Breast epithelium (tissue), 4 donors: ENCODE measurements around the gene SERPINB2. TPM values are rescaled to one million over a fixed set of nuclear protein-coding genes. Genes with fewer than 3 reads are reported as not detected.

Experiments used
- DNase-seq, 2 donors: peaks; one replicate each; pipeline ENCODE4 v3.0.0-alpha.2; 2019; ENCODE audit warnings: low spot score in 2 of 2
- H3K27ac ChIP-seq, 2 donors: fragments of 200-600 bp; sonication (generic) in 1 of 2; one replicate each; pipeline ENCODE4 v1.5.1; 2016 to 2019; ENCODE audit warnings: mild to moderate bottlenecking in 1 of 2
- H3K27me3 ChIP-seq, 2 donors: fragments of 200-600 bp; sonication (generic) in 1 of 2; one replicate each; pipeline versions ENCODE4 v1.5.1 to v1.6.0; 2017 to 2019; ENCODE audit warnings: control low read depth in 1 of 2, mild to moderate bottlenecking in 1 of 2
- H3K36me3 ChIP-seq: fragments of 200-600 bp; one replicate; pipeline ENCODE4 v1.5.1; 2019
- H3K4me1 ChIP-seq, 2 donors: fragments of 200-600 bp; sonication (generic); one replicate each; pipeline ENCODE4 v1.5.1; 2016 to 2019; ENCODE audit warnings: control low read depth in 1 of 2
- H3K4me3 ChIP-seq, 3 donors: fragments of 200-600 bp; sonication (generic); 1 replicate in 2 of 3; 2 replicates in 1 of 3; pipeline ENCODE4 v1.5.1; 2016 to 2019; ENCODE audit warnings: mild to moderate bottlenecking in 3 of 3, moderate library complexity in 2 of 3
- H3K9me3 ChIP-seq, 2 donors: fragments of 200-600 bp; sonication (generic) in 1 of 2; one replicate each; pipeline ENCODE4 v1.5.1; 2016 to 2019; ENCODE audit warnings: control low read depth in 1 of 2
- POLR2A ChIP-seq: fragments of 450-650 bp; IDR thresholded peaks from one replicate; pipeline ENCODE4 v1.6.1; 2016; ENCODE audit warnings: antibody characterized with exemption, mild to moderate bottlenecking, moderate library complexity
- POLR2AphosphoS5 ChIP-seq, 3 donors: sonication (generic); formaldehyde crosslinking; IDR thresholded peaks; one replicate each; pipeline ENCODE4 v1.6.1; 2017; ENCODE audit warnings: antibody characterized with exemption in 3 of 3
- intact Hi-C: fragments of 100-400 bp; cut with DNase I; formaldehyde crosslinking; loops from one replicate; pipeline ENCODE4 v1.15.1; 2023; ENCODE audit warnings: low total_unique reads
- total RNA-seq, 3 donors: library from RNA; depleted of rRNA; stranded (reverse); fragments of >200 nt; gene quantifications; one replicate each; pipeline ENCODE4 v1.1.0, GENCODE V29; 2016
- TF ChIP-seq, protein P1 (sequence below), 3 donors: fragments of 450-650 bp; IDR thresholded peaks; one replicate each; pipeline ENCODE4 v1.5.1; 2016 to 2017; ENCODE audit warnings: antibody characterized with exemption in 3 of 3, mild to moderate bottlenecking in 3 of 3, moderate library complexity in 3 of 3

The SERPINB2 gene
- total RNA-seq, 3 donors from 2014 or later: 0.32 to 16.2 TPM; not detected in 1

DNA sequence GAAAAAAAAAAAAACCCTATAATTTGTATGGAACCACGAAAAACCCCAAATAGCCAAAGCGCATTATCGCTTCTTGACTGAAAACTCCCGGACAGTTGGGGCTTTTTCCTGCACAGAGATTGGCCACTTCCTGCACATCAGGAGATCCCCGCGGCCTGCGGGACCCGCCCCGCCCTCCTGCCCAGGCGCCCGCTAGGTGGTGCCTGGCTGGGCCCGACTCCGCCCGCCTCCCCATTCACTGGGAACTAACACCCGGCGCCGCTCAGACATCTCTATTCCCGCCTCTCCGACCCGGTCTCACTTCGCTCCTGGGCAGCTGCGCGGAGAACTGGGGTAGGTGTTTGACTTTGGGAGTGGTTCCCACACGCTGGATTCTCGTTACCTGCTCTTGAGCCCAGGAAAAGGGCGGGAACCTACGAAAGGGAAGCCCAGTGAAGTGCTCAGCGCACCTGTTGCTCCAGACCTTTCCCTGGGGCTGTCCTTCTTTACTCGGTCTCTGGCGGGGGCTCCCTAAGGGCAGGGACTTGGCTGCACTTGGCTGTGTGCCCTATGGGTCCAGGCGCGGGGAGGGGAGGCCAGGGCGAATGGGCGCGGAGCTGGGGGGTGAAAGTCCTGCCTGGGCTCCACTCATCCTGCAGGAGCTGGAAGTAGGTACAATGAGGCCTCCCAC is 61.7 kb downstream of the SERPINB2 start, which contains the start of gene HMSD:
TSS of gene HMSD (plus strand) at position 234 of the 670 bp plus-strand sequence. CDS start 4,155 bp downstream, outside the sequence.
- intact Hi-C loops: no loop called here
- no peaks in the 10 kb centered on the region for H3K36me3 ChIP-seq
- no peaks in the 10 kb centered on the region for H3K27me3 ChIP-seq
- H3K4me3 ChIP-seq: peak within 1 kb of the TSS; percentile 10 to 56 (median 25)
- peaks cover 0 to 7% of the 10 kb centered on the region in 2 donors for H3K9me3 ChIP-seq
- H3K4me1 ChIP-seq: no peaks in the 10 kb centered on the region
- no peak for DNase-seq
- no peak within 1 kb of the TSS for H3K27ac ChIP-seq
- no peak for TF ChIP-seq POLR2A
- TF ChIP-seq, protein P1, sequence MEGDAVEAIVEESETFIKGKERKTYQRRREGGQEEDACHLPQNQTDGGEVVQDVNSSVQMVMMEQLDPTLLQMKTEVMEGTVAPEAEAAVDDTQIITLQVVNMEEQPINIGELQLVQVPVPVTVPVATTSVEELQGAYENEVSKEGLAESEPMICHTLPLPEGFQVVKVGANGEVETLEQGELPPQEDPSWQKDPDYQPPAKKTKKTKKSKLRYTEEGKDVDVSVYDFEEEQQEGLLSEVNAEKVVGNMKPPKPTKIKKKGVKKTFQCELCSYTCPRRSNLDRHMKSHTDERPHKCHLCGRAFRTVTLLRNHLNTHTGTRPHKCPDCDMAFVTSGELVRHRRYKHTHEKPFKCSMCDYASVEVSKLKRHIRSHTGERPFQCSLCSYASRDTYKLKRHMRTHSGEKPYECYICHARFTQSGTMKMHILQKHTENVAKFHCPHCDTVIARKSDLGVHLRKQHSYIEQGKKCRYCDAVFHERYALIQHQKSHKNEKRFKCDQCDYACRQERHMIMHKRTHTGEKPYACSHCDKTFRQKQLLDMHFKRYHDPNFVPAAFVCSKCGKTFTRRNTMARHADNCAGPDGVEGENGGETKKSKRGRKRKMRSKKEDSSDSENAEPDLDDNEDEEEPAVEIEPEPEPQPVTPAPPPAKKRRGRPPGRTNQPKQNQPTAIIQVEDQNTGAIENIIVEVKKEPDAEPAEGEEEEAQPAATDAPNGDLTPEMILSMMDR (IDR thresholded peaks at IDR 0.05): no peak

DNA sequence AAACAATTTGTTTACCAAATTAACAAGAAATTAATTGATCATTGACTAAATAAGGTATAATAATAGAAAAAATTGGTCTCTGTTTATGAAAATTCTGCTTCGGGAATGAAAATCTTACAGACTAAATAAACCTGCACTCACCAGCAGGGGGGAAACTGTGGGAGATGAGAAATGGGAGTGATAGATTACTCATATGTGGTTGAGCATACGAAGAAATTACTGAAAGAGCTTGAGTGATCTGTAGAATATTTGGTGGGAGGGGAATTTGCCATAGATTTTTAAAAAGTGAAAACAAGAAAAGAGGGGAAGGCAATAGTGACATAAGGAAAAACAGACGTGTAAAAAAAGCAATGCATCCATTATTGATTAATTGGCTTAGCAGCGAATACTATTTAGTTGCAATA is 63.8 kb downstream of the SERPINB2 start:
- DNase-seq: no peak
- intact Hi-C loops: no loop called here
- no peak overlapping the region for H3K27ac ChIP-seq
- H3K4me1 ChIP-seq: no peaks in the 10 kb centered on the region
- no peaks in the 10 kb centered on the region for H3K9me3 ChIP-seq
- no peak overlapping the region for H3K4me3 ChIP-seq
- H3K36me3 ChIP-seq: no peaks in the 10 kb centered on the region
- peaks cover 0 to 8% of the 10 kb centered on the region in 2 donors for H3K27me3 ChIP-seq
- TF ChIP-seq POLR2AphosphoS5 (IDR thresholded peaks at IDR 0.05) (no peak), POLR2A (no peak)
- TF ChIP-seq, protein P1 (IDR thresholded peaks at IDR 0.05): no peak

Other genes with a start within 250 kb of the SERPINB2 start
- under 1 TPM in 1 of 3 donors, not detected in 2; 0.66 TPM for gene SERPINB4, start 243.4 kb upstream of the SERPINB2 start, total RNA-seq
- not detected for gene SERPINB3, start 225.8 kb upstream of the SERPINB2 start, total RNA-seq
- gene SERPINB11, start 184.7 kb upstream of the SERPINB2 start, total RNA-seq: not detected
- gene SERPINB7, start 112.3 kb upstream of the SERPINB2 start, total RNA-seq: not detected
- under 1 TPM in 1 of 3 donors, not detected in 2; 0.15 TPM for gene SERPINB10, start 20.3 kb downstream of the SERPINB2 start, total RNA-seq
- under 1 TPM in 1 of 3 donors, not detected in 2; 0.29 TPM for gene HMSD, start 61.6 kb downstream of the SERPINB2 start, total RNA-seq
- 10 to 100 TPM; 13.1 to 16.0 (median 13.5) TPM for gene SERPINB8, start 82.4 kb downstream of the SERPINB2 start, total RNA-seq